NCI-H2029 (cell line): Measurements from ENCODE around the gene CENPW.

Experiments used
- DNase-seq: peaks from one replicate; lab custom pipeline; 2025; lab: John Stamatoyannopoulos, UW

Gene CENPW

DNA sequence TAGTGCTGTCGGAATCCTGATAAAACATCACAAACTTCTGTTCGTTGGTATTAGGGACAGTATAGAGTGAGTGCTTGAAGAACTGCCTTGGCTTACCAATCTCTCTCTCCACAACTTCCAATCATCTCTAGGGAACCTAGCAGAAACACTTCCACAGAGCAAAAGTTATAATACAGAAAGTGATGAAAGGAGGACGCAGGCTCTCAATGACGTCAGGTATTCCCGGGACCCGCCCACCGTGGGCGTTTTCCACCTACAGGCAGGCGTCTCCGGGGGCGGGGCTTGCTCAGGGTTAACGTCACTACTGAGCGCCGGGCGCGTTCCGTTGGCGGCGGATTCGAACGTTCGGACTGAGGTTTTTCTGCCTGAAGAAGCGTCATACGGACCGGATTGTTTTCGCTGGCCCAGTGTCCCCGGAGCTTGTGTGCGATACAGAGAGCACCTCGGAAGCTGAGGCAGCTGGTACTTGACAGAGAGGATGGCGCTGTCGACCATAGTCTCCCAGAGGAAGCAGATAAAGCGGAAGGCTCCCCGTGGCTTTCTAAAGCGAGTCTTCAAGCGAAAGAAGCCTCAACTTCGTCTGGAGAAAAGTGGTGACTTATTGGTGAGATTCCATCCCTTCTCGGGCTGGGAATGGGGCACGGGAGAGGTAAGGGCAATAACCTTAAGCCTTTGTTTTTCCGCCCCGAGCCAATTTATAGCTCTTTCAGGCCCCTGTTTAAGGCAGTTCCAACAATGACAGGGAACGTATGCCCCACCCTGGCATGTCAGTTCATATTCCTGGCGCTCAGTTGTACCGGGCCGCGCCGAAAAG lies at the start of gene CENPW:
TSS of gene CENPW (plus strand) at position 320 of the 814 bp plus-strand sequence. CDS start at position 479, 159 bp downstream.
- peak; percentile 98 for DNase-seq

DNA sequence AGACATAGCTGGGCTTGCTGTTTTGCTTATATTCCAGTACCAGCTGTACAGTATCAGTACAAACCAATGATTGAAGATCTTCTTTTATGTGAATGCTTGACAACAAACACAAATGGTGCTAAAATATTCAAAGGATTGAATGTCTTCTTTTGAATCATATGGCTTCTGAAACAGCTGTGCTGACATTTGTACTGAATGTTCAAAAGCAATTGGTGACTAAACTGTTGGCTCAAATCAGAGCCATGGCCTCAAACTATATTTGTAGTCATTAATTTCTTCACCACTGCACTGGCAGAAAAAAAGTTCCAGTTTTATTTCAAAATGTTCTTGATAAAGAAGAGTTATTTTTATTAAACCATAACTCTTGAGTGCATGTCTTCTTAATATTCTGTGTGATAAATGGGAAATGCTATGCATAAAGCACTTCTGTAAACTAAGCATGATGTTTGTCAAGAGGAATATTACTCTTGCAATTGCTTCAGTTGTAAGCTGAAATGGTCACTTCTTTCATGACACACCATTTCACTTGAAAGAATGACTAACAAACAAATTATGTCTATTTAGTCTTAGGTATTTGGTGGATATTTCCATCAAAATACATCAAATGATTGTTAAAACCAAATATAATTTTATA lies 45.9 kb upstream of the CENPW start:
- DNase-seq, result no peak

DNA sequence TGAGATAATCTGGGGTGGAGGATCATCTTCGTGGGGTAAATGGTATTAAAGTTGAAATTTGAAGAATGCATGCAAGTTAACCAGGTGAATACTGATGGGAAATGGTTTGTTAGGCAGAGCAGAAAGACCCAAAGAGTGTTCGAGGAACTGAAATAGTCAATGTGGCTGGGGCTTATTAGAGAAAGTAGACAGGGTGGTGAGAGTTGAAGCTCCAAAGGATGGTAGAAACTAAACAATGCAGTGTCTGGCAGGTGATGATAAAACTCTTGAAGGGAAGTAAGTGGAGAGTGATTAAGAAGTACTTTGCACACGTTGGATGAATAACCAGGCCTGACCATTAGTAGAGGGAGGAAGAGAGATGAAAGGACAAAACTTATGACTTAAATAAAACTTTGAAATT lies 39.8 kb upstream of the CENPW start:
- no peak for DNase-seq

DNA sequence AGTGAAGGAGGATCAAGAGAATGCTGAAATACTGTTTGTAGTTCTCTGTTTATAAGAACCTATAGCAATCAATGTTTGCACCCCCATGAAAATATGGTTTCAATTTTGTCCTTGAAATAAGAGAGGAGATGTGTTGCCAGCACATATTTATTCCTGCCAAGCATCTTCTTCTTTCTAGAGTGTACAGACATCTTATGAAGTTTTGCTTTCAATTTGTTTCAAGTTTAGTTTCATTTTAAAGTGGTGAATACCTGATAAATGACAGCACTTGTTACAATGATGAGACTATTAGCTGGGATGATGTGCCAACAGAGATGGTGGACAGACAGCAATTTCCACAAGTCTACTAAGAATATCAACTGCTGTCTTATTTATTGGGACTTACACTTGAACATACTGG lies 39.2 kb upstream of the CENPW start:
- no peak for DNase-seq

DNA sequence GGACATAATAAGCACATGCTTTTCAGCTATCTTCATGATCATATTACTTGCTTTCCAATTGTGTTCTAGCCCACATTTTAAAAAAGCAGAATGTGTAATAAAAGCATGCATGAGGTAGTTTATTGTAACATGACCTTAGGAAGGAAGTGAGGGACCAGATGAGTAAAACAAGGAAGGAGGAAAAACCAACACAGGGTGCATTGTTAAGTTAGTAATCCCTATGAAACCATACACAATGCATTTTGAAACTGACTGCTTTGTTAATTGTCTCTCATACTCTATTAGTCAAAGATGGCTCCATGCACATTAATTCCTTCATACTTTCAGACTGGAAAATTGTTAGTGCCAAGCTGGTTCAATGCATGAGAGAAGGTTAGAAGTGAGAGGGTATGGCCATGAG lies 37.7 kb upstream of the CENPW start:
- peak; percentile 14 for DNase-seq

DNA sequence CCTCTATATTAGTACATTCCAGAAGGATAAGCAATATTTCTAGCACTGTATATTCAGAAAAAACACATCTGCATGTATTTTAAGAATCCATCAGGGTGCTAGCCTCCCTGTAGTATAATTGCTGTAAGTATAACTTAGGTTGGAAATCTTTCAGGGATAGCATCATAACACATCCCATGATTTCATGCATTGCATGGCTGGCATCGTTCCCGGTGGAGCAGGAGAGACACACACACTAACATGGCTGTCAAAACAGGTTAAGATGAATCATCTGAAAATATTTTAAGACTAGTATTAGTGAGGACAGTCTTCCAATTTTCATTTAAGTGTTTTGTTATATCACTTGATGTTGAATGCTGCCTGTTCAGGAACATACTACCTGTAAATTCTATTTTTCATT lies 32.1 kb upstream of the CENPW start:
- DNase-seq, result no peak

DNA sequence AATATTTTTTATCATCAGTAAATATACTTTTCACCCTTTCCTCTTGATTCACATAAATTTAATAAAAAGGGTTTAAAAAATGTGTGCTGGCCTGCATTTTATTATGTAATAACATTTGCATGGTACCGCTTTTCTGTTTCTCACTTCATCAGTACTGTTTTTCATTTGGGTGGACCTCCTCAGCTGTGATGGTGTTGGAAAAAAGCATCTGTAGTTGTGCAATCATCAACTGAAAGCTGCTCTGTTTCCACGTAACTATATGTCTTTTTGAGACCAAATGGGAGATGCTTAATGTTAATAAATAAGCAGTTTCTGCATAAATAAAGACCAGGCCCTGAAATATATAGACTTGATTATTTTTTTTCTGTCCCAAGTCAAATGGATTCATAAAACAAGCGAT lies 31.6 kb upstream of the CENPW start:
- no peak for DNase-seq

DNA sequence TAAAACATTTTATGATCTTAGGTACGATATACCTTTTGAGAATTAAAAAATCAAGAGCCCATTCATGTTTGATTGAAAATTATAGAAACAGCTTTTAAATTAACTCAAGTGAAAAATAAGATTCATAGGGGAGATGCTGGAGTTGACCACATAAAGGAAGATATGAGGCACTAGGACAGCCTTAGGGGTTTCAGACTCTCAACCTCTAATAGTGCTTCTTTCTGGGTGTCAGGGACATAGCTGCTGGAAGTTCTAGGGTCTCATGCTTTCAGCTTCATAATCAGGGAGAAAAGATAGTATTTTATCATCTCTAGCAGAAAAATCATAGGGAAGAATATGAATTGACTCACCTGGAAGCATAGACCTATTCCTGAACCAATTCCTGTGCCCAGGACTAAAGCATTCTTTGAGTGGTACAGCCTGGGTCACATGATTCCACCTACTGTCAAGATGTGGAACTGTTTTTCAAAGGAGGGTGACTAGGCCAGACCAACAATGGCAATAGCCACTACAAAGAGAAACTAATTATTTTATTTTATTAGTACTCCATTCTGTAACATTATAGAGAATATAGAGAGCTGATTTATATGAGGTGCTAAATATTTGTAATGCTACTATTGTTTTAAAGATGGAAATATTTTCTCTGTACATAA lies 27.8 kb upstream of the CENPW start:
- no peak for DNase-seq

DNA sequence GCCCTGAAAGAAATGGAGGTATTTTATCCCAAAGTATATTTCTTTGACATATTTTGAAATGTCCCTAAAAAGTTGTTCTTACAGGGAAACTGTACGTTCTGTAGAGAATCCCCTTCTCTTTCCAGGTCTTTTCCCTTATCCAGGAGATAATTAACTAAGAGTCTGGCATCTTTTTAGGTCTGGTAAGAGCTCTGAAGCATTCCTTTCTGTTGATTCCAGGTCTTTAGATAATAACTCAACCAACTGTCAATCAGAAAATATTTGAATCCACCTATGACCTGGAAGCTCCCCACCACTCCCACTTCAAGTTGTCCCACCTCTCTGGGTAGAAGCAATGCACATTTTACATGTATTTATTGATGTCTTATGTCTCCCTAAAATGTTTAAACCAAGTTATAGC lies 26.0 kb upstream of the CENPW start:
- DNase-seq, result no peak

DNA sequence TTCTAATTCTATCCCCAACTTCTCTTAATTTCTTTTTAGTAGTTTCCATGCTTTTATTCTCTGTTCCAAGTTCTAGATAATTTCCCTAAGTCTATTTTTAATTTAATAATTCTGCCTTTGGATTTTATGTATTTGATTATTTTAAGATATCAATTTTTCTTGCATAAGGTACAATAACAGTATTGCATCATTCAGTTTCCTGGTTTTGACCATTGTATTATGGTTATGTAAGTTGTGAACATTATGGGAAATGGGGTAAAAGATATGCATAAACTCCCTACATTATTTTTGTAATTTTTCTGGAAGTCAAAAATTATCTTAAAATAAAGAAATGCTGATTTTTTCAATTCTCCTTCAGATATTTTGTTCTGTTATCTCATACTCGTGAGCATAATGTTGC lies 21.1 kb upstream of the CENPW start:
- no peak for DNase-seq

DNA sequence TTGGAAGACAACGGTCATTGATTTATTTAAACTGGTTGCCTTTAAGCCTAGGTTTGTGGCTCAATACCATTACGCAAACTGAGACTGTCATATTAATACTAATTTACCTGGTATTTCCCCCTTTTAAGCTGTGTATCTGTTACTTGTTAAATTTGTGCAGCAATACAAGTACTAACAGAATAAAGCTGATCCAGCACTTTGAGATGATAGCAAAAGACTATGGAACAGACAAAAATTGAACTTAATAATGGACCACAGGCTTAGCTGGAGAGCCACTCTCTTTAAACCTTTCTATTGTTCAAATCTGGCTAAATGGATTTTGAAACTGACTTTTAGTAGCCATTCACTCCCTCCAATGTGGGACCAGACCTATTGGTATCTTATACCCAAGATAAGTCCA lies 6.2 kb upstream of the CENPW start:
- DNase-seq, result no peak

DNA sequence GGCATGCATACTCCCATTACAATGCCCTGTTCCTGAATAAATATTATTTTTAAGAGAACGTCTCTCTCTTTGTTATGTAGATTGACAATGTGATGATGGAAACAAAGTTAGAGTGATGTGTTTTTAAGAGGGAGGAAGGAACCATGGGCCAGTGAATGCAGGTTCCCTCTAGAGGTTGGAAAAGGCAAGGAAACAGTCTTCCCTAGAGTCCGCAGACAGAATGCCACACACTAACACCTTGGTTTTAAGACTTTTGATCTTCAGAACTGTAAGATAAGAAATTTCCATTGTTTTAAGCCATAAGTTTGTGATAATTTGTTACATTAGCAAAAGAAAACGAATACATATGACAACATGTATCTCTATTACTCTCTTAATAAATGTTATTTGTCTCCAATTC lies 4.7 kb upstream of the CENPW start:
- DNase-seq, result no peak

DNA sequence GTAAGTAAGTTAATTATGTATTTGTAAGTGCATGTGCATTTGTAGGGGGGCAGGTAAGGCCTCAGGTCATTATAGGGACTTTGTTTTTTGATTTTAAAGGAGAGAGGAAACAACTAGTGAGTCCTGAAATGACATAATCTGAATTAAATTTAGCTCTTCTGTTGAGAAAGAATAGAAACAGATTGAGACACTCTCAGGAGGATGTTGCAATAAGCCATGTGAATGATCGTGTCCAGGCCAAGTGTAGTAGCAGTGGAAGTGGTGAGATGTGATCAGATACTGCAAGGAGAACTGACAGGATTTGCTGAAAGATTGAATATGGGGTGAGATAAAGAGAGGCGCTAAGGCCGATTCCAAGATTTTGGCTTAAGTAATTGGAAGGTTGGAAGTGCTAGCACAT lies 2.6 kb upstream of the CENPW start:
- no peak for DNase-seq

DNA sequence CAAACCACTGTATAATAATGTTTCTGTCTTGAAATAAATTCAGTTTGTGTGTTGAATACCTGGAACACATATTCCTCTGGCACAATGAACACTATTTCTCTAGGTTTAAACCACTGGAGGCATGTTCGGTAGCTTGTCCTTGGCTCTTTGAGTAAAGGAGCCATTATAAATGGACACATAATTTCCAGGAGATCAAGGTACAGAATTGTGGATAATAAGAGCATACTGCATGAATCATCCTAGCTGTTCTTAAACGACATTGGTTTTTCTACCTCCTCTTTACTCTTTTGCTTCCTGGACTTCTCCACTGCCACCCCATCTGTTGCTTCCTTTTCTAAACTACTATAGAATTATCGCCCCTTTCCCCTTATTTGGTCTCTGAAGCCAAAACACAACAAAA lies 1.2 kb downstream of the CENPW start:
- DNase-seq, result no peak

DNA sequence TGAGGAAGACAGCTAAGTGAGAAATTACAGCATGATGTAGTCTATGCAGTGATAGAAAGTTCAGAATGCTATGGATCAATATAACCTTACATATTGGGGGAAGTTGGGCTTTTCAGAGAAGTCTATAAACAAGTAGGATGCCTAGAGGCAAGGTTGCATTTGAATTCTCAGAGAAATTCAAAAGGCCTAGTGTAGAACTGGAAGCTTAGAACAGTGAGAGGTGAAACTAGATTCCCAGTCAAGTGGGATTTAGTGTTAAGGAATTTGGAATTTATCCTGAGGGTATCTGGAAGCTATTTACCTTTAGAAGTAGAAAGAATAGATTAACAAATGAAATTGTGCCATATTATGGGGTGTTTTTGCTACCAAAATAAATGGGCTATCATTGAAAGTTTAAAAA lies 4.3 kb downstream of the CENPW start:
- DNase-seq, result no peak

DNA sequence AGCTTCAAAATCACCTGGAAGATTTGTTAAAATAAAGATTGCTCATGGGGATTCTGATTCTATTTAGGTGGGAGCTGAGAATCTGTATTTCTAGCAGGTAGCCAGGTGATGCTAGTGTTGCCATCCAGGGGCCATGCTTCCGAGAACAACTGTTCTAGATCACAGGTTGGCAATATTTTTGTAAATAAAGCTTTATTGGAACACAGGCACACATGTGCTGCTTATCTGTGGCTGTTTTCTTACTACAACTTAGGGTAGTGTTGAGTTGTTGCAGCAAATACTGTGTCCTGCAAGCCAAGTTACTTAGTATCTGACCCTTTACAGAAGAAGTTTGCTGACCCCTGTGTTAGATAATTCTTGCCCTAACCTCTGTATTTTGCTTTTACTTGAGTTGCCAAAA lies 12.0 kb downstream of the CENPW start:
- no peak for DNase-seq

DNA sequence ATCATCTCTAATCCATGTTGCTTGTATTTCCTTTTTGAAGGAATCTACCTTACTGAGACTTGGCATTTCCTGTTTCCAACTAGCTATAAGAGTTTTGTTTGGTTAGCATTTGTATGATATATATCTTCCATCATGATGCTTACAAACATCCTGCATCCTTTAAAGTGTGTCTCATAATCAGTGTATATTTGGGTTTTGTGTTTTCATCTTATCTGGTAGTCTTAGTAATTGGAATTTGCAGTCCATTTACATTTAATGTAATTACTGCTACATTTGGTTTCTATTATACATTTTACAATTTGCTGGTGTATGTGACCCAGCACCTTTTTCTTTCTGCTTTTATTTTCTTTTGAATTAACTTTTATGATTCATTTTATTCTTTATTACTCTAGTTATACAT lies 12.6 kb downstream of the CENPW start:
- no peak for DNase-seq

DNA sequence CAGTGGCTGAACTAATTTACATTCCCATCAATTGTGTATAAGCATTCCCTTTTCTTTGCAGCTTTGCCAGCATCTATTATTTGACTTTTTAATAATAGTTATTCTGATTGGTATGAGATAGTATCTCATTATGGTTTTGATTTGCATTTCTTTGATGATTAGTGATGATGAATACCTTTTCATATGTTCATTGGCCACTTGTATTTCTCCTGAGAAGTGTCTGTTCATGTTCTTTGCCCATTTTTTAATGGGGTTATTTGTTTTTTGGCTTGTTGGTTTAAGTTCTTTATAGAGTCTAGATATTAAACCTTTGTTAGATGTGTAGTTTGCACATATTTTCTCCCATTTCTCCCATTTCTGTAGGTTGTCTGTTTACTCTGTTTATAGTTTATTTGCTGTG lies 16.6 kb downstream of the CENPW start:
- DNase-seq, result no peak

DNA sequence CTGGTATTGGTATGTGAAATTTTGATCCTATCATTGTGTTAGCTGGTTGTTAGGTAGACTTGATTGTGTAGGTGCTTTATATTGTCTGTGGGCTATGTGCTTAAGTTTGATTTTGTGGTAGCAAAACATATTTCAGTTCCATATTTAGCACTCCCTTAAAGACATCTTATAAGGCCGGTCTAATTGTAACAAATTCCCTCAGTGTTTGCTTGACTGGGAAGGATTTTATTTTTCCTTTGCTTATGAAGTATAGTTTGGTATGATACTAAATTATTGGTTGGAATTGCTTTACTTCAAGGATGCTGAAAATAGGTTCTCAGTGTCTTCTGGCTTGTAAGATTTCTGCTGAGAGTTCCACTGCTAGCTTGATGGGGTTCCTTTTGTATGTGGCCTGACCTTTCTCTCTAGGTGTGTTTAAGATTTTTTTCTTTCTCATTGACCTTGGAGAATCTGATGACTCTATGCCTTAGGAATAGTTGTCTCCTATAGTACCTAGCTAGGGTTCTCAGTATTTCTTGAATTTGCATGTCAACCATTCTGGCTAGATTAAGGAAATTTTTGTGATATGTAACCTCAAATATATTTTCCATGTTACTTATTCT lies 20.1 kb downstream of the CENPW start:
- DNase-seq, result no peak

DNA sequence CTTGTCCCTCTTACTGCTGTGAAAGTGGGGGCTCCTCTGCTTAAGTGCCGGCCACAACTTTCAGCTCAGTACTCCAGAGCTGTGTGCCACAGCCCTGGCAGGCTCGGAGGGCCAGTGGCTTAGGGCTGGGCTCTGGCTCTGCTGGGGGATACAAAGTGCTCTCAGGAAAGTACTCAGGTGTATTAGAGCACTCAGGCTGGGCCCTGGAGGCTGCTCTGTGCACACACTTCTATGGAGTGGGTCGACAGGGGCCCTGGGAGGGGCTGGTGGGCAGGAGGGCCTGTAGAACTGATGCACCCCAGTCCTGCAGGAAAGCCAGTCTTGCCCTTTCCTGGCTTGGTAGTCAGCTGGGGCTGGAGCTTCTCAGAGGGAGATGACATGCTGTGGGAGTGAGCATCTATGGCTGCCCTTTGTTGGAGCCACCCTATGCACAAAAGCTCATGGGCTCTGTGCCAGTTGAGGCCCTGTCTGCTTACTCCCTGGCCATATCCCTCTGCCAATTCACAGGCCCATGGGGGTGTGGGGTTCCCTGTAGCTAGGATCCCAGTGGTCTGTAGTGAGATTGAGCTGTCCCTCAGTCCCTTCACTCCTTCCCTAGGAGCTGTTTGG lies 22.0 kb downstream of the CENPW start:
- DNase-seq, result no peak

DNA sequence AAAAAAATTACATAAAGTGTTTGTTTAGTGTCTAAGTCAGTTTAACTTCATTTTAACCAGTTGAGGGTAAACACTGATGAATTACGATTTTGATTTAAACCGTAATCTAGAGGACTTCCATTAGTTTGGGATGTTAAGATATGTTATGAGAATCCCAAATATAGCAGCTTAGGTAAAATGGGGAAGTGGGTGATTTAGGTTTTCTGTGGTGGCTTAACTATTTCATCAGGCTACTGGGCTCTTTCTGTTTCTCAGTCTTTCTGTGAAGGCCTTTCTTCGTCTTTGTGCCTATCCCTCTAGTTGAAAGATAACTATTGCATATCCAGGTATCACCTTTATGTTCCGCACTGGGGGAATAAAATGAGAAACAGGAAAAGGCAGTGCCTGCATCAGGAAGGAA lies 27.9 kb downstream of the CENPW start:
- DNase-seq, result no peak

DNA sequence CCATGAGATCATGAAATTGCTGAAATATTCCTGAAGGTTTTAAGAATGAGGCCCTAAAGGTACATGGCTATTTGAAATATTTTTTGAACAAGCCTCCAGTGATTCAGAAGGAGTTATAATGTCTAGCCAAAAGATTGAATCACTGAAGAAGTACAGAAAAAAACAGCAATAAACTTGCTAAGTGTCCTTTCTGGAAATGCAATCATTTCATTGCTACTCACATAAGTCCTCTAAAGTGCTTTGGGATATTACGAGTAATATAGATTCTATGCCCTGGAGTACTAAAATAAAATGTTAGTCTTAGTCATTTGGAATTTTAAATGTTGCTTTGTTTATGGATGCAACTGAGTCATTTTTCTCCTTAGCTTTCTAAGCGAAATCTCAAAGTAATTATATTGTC lies 32.7 kb downstream of the CENPW start:
- DNase-seq, result no peak

DNA sequence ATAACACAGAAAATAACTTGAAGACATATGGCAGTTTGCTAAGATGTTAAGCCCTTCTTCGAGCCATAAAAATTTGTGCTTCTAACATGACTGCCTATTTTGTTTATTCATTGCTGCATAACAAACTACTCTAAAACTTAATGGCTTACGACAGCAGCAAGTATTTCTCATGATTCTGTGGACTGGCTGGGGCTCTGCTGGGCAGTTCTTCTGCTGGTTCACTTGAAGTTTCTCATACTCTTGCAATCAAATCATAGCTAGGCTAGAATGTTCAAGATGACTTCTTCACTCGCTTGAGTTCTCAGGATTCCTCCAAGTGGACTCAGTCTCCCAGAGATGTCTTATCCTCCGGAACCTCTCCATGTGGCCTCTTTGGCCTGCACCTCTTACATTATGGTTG lies 33.4 kb downstream of the CENPW start:
- no peak for DNase-seq
